Keratinocyte (primary cell): ENCODE data around the gene RBMS3.

ENCODE experiments used
- EZH2 ChIP-seq: IDR thresholded peaks from one replicate; pipeline ENCODE4 v1.6.1; 2012; ENCODE audit warnings: inconsistent platforms, mild to moderate bottlenecking, low read length, moderate library complexity
- TF ChIP-seq, protein P1 (sequence below), 3 experiments: IDR thresholded peaks in 1 of 3; conservative IDR thresholded peaks in 1 of 3; optimal IDR thresholded peaks in 1 of 3; 2 replicates in 2 of 3; 3 replicates in 1 of 3; pipeline versions ENCODE3 to v1.5.1; 2011; ENCODE audit warnings: low read length in 3 of 3, mild to moderate bottlenecking in 3 of 3, moderate library complexity in 2 of 3, control low read depth in 1 of 3, inconsistent platforms in 1 of 3; ENCODE audit not compliant: insufficient read depth in 2 of 3; ENCODE audit errors: extremely low read depth in 1 of 3

DNA sequence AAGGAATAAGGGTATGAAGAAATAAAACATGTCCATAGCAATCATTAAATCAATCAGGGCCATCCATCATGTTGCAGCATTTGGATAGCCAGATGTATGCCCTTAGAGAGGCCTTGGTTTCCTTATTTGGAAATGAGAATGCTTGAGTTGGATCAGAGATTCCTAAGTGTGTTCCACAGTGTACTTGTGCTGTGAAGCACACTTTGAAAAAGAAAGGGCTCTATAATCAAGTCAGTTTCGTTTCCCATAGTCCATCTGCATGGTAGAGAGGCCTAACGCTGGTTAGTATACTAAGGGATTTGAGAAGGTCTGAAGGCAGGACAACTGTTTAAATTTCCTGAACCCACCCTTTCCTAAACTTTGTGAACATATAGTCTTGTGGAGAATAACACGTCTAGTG lies 30.9 kb downstream of the RBMS3 start:
- TF ChIP-seq, protein P1, sequence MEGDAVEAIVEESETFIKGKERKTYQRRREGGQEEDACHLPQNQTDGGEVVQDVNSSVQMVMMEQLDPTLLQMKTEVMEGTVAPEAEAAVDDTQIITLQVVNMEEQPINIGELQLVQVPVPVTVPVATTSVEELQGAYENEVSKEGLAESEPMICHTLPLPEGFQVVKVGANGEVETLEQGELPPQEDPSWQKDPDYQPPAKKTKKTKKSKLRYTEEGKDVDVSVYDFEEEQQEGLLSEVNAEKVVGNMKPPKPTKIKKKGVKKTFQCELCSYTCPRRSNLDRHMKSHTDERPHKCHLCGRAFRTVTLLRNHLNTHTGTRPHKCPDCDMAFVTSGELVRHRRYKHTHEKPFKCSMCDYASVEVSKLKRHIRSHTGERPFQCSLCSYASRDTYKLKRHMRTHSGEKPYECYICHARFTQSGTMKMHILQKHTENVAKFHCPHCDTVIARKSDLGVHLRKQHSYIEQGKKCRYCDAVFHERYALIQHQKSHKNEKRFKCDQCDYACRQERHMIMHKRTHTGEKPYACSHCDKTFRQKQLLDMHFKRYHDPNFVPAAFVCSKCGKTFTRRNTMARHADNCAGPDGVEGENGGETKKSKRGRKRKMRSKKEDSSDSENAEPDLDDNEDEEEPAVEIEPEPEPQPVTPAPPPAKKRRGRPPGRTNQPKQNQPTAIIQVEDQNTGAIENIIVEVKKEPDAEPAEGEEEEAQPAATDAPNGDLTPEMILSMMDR (optimal IDR thresholded peaks at IDR 0.05 in 1 of 3, IDR thresholded peaks at IDR 0.05 in 1 of 3, conservative IDR thresholded peaks at IDR 0.05 in 1 of 3; ENCODE audit: extremely low read depth in 1 of 3, insufficient read depth in 2 of 3, low read length in 3 of 3), result no peak
- no peak for TF ChIP-seq EZH2
